Endothelial cell of umbilical vein (primary cell): ENCODE results near the gene SLC25A23. TPM values are rescaled to one million over a fixed set of nuclear protein-coding genes. Genes with fewer than 3 reads are reported as not detected.

Experiments
- BruUV-seq: library from RNA; stranded (reverse); fragments of 400-500 nt; replicated peaks from 2 replicates; lab custom pipeline; 2021; lab: Mats Ljungman, UMichigan
- CTCF ChIA-PET: fragments of 300-600, 350-600 bp; sonication (Branson Sonifier 250); formaldehyde crosslinking; loops from one replicate; lab custom pipeline; 2021; ENCODE audit warnings: antibody characterized with exemption, inconsistent platforms; lab: Charles Lee
- POLR2A ChIA-PET: fragments of 300-600, 350-600 bp; sonication (Branson Sonifier 250); formaldehyde crosslinking; loops from one replicate; lab custom pipeline; 2021; ENCODE audit warnings: antibody characterized with exemption, inconsistent platforms; lab: Charles Lee
- DNase-seq: peaks from one replicate; pipeline ENCODE4 v3.0.0-alpha.2; 2011; ENCODE audit warnings: low read depth, low spot score
- FAIRE-seq: peaks from 2 replicates; lab custom pipeline; 2011; peaks lifted over from hg19 to GRCh38; lab: Jason Lieb, UNC
- H2AFZ ChIP-seq: 2 replicates; pipeline ENCODE4 v1.6.0; 2012; ENCODE audit warnings: low read depth, low read length, control low read depth, inconsistent platforms
- H3K27ac ChIP-seq: 2 replicates; pipeline ENCODE4 v1.5.1; 2011; ENCODE audit warnings: low read depth, mild to moderate bottlenecking, control low read depth, low read length, moderate library complexity; ENCODE audit not compliant: insufficient read depth
- H3K27me3 ChIP-seq, 2 experiments: 2 replicates each; pipeline versions ENCODE4 v1.6.0 to v1.6.1; 2011; ENCODE audit warnings: low read length in 2 of 2, mixed read lengths in 1 of 2; ENCODE audit not compliant: control insufficient read depth in 2 of 2, insufficient read depth in 2 of 2
- H3K36me3 ChIP-seq, 2 experiments: 2 replicates in 1 of 2; 3 replicates in 1 of 2; pipeline ENCODE4 v1.5.1; 2011; ENCODE audit warnings: low read length in 2 of 2, mild to moderate bottlenecking in 1 of 2, moderate library complexity in 1 of 2; ENCODE audit not compliant: control insufficient read depth in 2 of 2, insufficient read depth in 2 of 2; ENCODE audit errors: extremely low read depth in 1 of 2
- H3K4me1 ChIP-seq: 3 replicates; pipeline ENCODE4 v1.5.1; 2011; ENCODE audit warnings: mild to moderate bottlenecking, low read length; ENCODE audit not compliant: control insufficient read depth, insufficient read depth; ENCODE audit errors: extremely low read depth
- H3K4me2 ChIP-seq: 2 replicates; pipeline ENCODE4 v1.6.1; 2011; ENCODE audit warnings: low read length, control low read depth, mixed read lengths; ENCODE audit not compliant: insufficient read depth
- H3K4me3 ChIP-seq, 3 experiments: fragments of 200-600 bp in 1 of 3; sonication (generic), shearing (Covaris generic) in 1 of 3; replicated peaks in 1 of 3; 2 replicates each; pipeline ENCODE4 v1.5.1; 2011 to 2016; ENCODE audit warnings: control low read depth in 3 of 3, low read length in 3 of 3, mild to moderate bottlenecking in 2 of 3, inconsistent platforms in 1 of 3, low read depth in 1 of 3, moderate library complexity in 1 of 3; ENCODE audit not compliant: insufficient read depth in 1 of 3
- H3K79me2 ChIP-seq: 2 replicates; pipeline ENCODE4 v1.6.0; 2012; ENCODE audit warnings: low read length, inconsistent platforms; ENCODE audit not compliant: control insufficient read depth, insufficient read depth
- H3K9ac ChIP-seq: replicated peaks from 2 replicates; pipeline ENCODE3; 2011; ENCODE audit warnings: low read length, control low read depth; ENCODE audit not compliant: insufficient read depth; ENCODE audit errors: extremely low read depth
- H3K9me1 ChIP-seq: replicated peaks from 3 replicates; pipeline ENCODE4 v1.6.0; 2011; ENCODE audit warnings: mild to moderate bottlenecking, low read length; ENCODE audit not compliant: control insufficient read depth, insufficient read depth; ENCODE audit errors: extremely low read depth
- H3K9me3 ChIP-seq: replicated peaks from 2 replicates; pipeline ENCODE4 v1.5.1; 2012; ENCODE audit warnings: low read length, inconsistent platforms; ENCODE audit not compliant: control insufficient read depth, insufficient read depth
- H4K20me1 ChIP-seq: replicated peaks from 2 replicates; pipeline ENCODE3; 2011; ENCODE audit warnings: mild to moderate bottlenecking, low read length; ENCODE audit not compliant: control insufficient read depth, insufficient read depth; ENCODE audit errors: extremely low read depth
- EZH2 ChIP-seq: IDR thresholded peaks from 2 replicates; pipeline ENCODE4 v1.6.1; 2012; ENCODE audit warnings: borderline replicate concordance, low read depth, mild to moderate bottlenecking, moderate library complexity, low read length, inconsistent platforms; ENCODE audit not compliant: severe bottlenecking
- FOS ChIP-seq: IDR thresholded peaks from 2 replicates; pipeline ENCODE4 v1.6.1; 2011; ENCODE audit warnings: mild to moderate bottlenecking, low read length, moderate library complexity, borderline replicate concordance; ENCODE audit not compliant: insufficient read depth
- GATA2 ChIP-seq: IDR thresholded peaks from 2 replicates; pipeline ENCODE4 v1.7.0; 2011; ENCODE audit warnings: low read depth, mild to moderate bottlenecking, moderate library complexity, mixed read lengths, low read length; ENCODE audit not compliant: insufficient read length, insufficient read depth
- JUN ChIP-seq: IDR thresholded peaks from 2 replicates; pipeline ENCODE4 v1.6.1; 2011; ENCODE audit warnings: borderline replicate concordance, low read depth; ENCODE audit not compliant: insufficient read length, insufficient read depth
- MAX ChIP-seq: IDR thresholded peaks from 2 replicates; pipeline ENCODE4 v1.6.1; 2011; ENCODE audit not compliant: insufficient read depth, insufficient read length
- MYC ChIP-seq: IDR thresholded peaks from one replicate; pipeline ENCODE4 v1.6.1; 2011; ENCODE audit warnings: mild to moderate bottlenecking, low read depth, low read length
- POLR2A ChIP-seq: IDR thresholded peaks from 2 replicates; pipeline ENCODE4 v1.6.1; 2012; ENCODE audit warnings: low read depth, mild to moderate bottlenecking, control low read depth, low read length
- POLR2AphosphoS5 ChIP-seq: IDR thresholded peaks from 2 replicates; pipeline ENCODE4 v1.6.1; 2012; ENCODE audit warnings: low read depth, mild to moderate bottlenecking, control low read depth, low read length, moderate library complexity; ENCODE audit not compliant: insufficient read depth
- dilution Hi-C: fragments of 300-500 bp; cut with MboI; formaldehyde crosslinking; loops from one replicate; pipeline ENCODE4 v1.15.0; 2019; ENCODE audit warnings: low sequenced_read_pairs; ENCODE audit not compliant: extremely low pct_ligation_motif_present
- intact Hi-C: fragments of 100-400 bp; cut with micrococcal nuclease; formaldehyde crosslinking; loops from one replicate; pipeline ENCODE4 v1.10.0; 2022
- polyA plus RNA-seq, 4 experiments: library from polyadenylated mRNA; depleted of rRNA in 3 of 4; stranded (reverse) in 3 of 4; unstranded in 1 of 4; fragments of >200 nt; gene quantifications; 2 replicates each; pipeline versions ENCODE4 v1.2.1 to v1.2.3, GENCODE V29; 2011 to 2012; ENCODE audit warnings: missing spikeins in 1 of 4
- total RNA-seq: library from RNA; stranded (reverse); gene quantifications from 2 replicates; pipeline ENCODE4 v1.2.3, GENCODE V29; 2021
- TF ChIP-seq, protein P1 (sequence below), 2 donors: IDR thresholded peaks; 1 replicate in 1 of 2; 2 replicates in 1 of 2; pipeline ENCODE4 v1.5.1; 2011; ENCODE audit warnings: low read length in 2 of 2, mild to moderate bottlenecking in 2 of 2, moderate library complexity in 2 of 2, control low read depth in 1 of 2, inconsistent platforms in 1 of 2, low read depth in 1 of 2; ENCODE audit not compliant: insufficient read depth in 1 of 2; ENCODE audit errors: extremely low read depth in 1 of 2

The SLC25A23 gene
- total and polyA plus RNA-seq, 2 donors (not counting 3 experiments of a cell fraction or from before 2014, with no cell fraction given): 12.8 to 33.5 TPM

DNA sequence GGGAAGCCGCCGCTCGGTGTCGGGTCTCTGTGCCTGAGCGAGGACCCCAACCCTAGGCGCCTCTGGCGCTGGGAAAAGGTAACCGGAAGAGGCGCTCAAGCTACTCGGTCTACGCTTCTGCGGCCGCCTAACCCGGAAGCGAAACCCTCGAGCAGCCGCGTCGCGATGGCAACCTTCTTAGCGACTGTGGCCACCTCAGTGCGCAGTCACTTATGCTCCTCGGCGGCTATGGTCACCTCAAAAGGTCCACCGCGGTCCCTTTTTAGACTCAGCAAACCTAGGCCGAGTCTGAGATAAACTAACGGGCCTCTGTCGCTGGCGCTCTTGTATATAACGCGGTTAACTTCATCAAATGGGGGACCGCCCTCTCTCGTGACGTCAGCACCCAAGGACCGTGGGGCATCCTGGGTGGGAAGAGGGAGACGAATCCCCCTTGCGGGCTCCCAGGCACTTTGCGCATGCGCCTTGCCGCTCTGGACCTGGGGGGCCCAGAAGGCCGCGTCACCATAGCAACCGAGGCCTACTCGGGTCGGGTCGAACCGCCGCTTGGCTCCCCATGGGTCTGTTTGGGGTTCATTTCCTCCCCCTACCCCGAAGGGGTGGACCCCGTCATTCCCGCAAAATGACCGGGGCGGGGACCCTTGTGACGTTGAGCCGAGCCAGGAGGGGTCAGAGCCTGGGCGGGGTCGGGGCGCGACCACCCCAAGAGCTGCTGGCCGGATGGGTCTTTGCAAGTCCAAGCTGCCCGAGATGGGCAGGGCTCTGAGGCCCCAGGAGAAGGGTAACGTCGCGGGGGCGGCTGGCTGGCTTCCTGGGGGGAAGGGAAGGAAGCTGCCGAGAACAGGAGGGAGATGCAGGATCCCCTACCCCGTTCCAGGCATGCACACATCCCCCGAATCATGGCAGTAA is 66.3 kb downstream of the SLC25A23 start, which contains the start of gene GTF2F1:
Gene GTF2F1 (minus strand): TSS at position 91 of the 909 bp plus-strand sequence. CDS start 169 bp downstream, outside the sequence.
- TSS peak; percentile 49 for BruUV-seq
- Histone ChIP-seq H2AFZ (peak within 1 kb of the TSS; percentile 96), H3K9me1 (no peaks in the 10 kb centered on the region), H3K4me2 (peak within 1 kb of the TSS; percentile 70), H3K9me3 (no peaks in the 10 kb centered on the region), H3K9ac (peak within 1 kb of the TSS; percentile 84), H3K4me3 (peak within 1 kb of the TSS; percentile 42 to 77 (median 74)), H3K4me1 (peaks cover 7% of the 10 kb centered on the region), H4K20me1 (no peaks in the 10 kb centered on the region), H3K27me3 (no peaks in the 10 kb centered on the region), H3K79me2 (peaks cover 18% of the 10 kb centered on the region), H3K36me3 (peaks cover 0 to 9% of the 10 kb centered on the region in 2 experiments), H3K27ac (peak within 1 kb of the TSS; percentile 77)
- FAIRE-seq (peak; percentile 98), DNase-seq (peak; percentile 92)
- intact Hi-C loops (loop anchor here (1.0 to 2.0 kb wide), 3 partner anchors 20 to 469 kb away; no protein-coding TSS in a partner anchor), dilution Hi-C loops (no loop called here)
- TF ChIP-seq JUN (no peak), GATA2 (no peak), MYC (no peak), POLR2AphosphoS5 (peak; percentile 75), MAX (peak; percentile 24), EZH2 (no peak), POLR2A (peak; percentile 75), FOS (no peak)
- TF ChIP-seq, protein P1, sequence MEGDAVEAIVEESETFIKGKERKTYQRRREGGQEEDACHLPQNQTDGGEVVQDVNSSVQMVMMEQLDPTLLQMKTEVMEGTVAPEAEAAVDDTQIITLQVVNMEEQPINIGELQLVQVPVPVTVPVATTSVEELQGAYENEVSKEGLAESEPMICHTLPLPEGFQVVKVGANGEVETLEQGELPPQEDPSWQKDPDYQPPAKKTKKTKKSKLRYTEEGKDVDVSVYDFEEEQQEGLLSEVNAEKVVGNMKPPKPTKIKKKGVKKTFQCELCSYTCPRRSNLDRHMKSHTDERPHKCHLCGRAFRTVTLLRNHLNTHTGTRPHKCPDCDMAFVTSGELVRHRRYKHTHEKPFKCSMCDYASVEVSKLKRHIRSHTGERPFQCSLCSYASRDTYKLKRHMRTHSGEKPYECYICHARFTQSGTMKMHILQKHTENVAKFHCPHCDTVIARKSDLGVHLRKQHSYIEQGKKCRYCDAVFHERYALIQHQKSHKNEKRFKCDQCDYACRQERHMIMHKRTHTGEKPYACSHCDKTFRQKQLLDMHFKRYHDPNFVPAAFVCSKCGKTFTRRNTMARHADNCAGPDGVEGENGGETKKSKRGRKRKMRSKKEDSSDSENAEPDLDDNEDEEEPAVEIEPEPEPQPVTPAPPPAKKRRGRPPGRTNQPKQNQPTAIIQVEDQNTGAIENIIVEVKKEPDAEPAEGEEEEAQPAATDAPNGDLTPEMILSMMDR (IDR thresholded peaks at IDR 0.05; ENCODE audit: extremely low read depth in 1 of 2, insufficient read depth in 1 of 2, low read depth in 1 of 2, low read length in 2 of 2): peak in 1 of 2 donors; percentile 9
- ChIA-PET CTCF (interaction anchor here (1.0 to 2.0 kb wide), 2 partner anchors 10 to 25 kb away, joined by 4 to 6 read pairs; no protein-coding TSS in a partner anchor), POLR2A (no interaction called here)
